K562 (cell line): Measurements from ENCODE around the gene CENPO.

Source experiments
- CEBPB ChIP-seq: fragments of 450-650 bp; IDR thresholded peaks from 2 replicates; pipeline ENCODE4 v1.6.1; 2016; ENCODE audit warnings: missing genetic modification characterization, missing compliant biosample characterization
- CXXC5 ChIP-seq: fragments of 250-450 bp; sonication (Bioruptor Pico); IDR thresholded peaks from 2 replicates; pipeline ENCODE4 v1.8.0; 2022; ENCODE audit warnings: inconsistent platforms, mild to moderate bottlenecking, moderate library complexity
- FOXA3 ChIP-seq, 2 experiments: fragments of 450-650 bp in 1 of 2; sonication (generic) in 1 of 2; formaldehyde crosslinking; IDR thresholded peaks in 1 of 2; conservative IDR thresholded peaks in 1 of 2; 2 replicates each; pipeline versions ENCODE4 v1.4.0 to v1.8.0; 2020 to 2022; ENCODE audit warnings: mild to moderate bottlenecking in 2 of 2, missing genetic modification reagents in 1 of 2
- GABPA ChIP-seq: fragments of 200-800 bp; sonication (Bioruptor generic); conservative IDR thresholded peaks from 2 replicates; pipeline ENCODE4 v1.6.1; 2016; ENCODE audit warnings: low read depth, missing genetic modification characterization, missing compliant biosample characterization
- GTF2F1 ChIP-seq: IDR thresholded peaks from 2 replicates; pipeline ENCODE4 v1.6.1; 2011; ENCODE audit warnings: low read depth, low read length, improper control_type of control experiment
- LEF1 ChIP-seq: fragments of 450-650 bp; IDR thresholded peaks from 2 replicates; pipeline ENCODE4 v1.6.1; 2016; ENCODE audit warnings: mild to moderate bottlenecking
- MCM2 ChIP-seq: fragments of 450-650 bp; IDR thresholded peaks from 2 replicates; pipeline ENCODE4 v1.6.1; 2017; ENCODE audit warnings: low read depth, mild to moderate bottlenecking
- NFATC3 ChIP-seq: fragments of 450-650 bp; IDR thresholded peaks from 2 replicates; pipeline ENCODE4 v1.6.1; 2017; ENCODE audit warnings: mild to moderate bottlenecking
- TAF1 ChIP-seq: IDR thresholded peaks from 2 replicates; pipeline ENCODE4 v1.6.1; 2011; ENCODE audit warnings: mild to moderate bottlenecking, low read length, moderate library complexity; ENCODE audit not compliant: insufficient read depth, control insufficient read depth, severe bottlenecking; ENCODE audit errors: extremely low read depth
- XRCC5 ChIP-seq: fragments of 200-400 bp; formaldehyde crosslinking; IDR thresholded peaks from 2 replicates; pipeline ENCODE4 v1.6.1; 2017; ENCODE audit warnings: low read depth, mild to moderate bottlenecking, low read length
- ZSCAN29 ChIP-seq: fragments of 450-650 bp; IDR thresholded peaks from 2 replicates; pipeline ENCODE4 v1.6.1; 2017
- TF ChIP-seq, protein P1 (sequence below), 2 experiments: fragments of 450-650 bp; formaldehyde crosslinking in 1 of 2; IDR thresholded peaks; 2 replicates each; pipeline versions ENCODE4 v1.4.0 to v1.6.1; 2014 to 2020; ENCODE audit warnings: mild to moderate bottlenecking in 2 of 2, borderline replicate concordance in 1 of 2, low read depth in 1 of 2
- TF ChIP-seq, protein P2 (sequence below): fragments of 450-650 bp; conservative IDR thresholded peaks from 2 replicates; pipeline ENCODE4 v1.6.1; 2016; ENCODE audit warnings: missing genetic modification characterization, low read depth, mild to moderate bottlenecking, missing compliant biosample characterization, moderate library complexity
- TF ChIP-seq, protein P3 (sequence below), 3 experiments: IDR thresholded peaks in 2 of 3; conservative IDR thresholded peaks in 1 of 3; 2 replicates each; pipeline ENCODE4 v1.5.1; 2011 to 2012; ENCODE audit warnings: low read length in 3 of 3, mild to moderate bottlenecking in 3 of 3, control low read depth in 2 of 3, improper control_type of control experiment in 1 of 3, inconsistent platforms in 1 of 3, low read depth in 1 of 3, mixed read lengths in 1 of 3, moderate library complexity in 1 of 3; ENCODE audit not compliant: insufficient read depth in 2 of 3

DNA sequence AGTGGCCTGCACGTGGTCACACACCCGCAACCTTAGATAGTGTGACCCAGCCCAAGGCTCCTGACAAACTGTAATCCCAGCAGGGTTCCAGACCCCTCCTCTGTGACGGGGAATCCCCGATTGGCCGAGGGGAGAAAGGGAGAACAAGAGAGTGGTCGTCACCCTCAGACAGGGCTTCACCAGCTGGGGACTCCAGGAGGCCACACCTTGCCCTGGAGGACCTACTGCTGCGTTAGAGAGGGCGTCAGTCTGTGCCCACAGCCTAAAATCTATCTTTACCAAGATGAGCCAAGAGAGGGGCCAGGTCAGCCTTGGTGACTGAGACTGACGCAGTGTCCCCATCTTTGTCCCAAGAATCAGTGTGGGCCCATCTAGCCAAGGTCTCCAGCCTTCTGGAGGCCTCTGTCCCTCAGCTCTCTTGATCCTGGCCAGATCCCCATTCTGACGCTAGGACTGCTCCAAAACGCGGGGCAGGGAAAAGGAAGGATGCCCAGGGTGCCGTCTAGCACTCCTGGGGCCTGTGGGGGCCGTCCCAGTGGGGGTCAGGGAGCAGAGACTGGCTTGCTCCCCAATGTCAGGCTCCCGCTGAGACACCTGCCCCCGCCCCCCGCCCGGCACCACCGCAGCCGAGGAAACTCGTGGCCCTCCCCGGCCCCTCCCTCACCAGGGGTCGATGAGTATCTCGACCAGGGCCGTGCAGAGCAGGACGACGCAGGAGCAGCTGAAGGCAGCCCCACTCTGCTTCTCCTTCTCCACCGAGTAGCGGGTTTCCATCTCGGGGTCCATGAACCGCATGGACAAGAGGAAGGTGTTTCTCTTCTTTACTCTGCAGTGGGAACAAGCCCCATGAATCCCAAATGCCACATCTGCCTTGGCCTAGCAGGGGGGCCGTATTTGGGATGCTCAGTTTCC lies 40.9 kb downstream of the CENPO start:
- TF ChIP-seq CXXC5 (CRISPR knock-in tag) (no peak), NFATC3 (no peak), MCM2 (no peak), ZSCAN29 (no peak), GTF2F1 (no peak), FOXA3 (CRISPR knock-in tag; conservative IDR thresholded peaks at IDR 0.05 in 1 of 2, IDR thresholded peaks at IDR 0.05 in 1 of 2) (no peak), GABPA (tag) (no peak), CEBPB (tag) (no peak), TAF1 (no peak), XRCC5 (no peak), LEF1 (no peak)
- TF ChIP-seq, protein P1, sequence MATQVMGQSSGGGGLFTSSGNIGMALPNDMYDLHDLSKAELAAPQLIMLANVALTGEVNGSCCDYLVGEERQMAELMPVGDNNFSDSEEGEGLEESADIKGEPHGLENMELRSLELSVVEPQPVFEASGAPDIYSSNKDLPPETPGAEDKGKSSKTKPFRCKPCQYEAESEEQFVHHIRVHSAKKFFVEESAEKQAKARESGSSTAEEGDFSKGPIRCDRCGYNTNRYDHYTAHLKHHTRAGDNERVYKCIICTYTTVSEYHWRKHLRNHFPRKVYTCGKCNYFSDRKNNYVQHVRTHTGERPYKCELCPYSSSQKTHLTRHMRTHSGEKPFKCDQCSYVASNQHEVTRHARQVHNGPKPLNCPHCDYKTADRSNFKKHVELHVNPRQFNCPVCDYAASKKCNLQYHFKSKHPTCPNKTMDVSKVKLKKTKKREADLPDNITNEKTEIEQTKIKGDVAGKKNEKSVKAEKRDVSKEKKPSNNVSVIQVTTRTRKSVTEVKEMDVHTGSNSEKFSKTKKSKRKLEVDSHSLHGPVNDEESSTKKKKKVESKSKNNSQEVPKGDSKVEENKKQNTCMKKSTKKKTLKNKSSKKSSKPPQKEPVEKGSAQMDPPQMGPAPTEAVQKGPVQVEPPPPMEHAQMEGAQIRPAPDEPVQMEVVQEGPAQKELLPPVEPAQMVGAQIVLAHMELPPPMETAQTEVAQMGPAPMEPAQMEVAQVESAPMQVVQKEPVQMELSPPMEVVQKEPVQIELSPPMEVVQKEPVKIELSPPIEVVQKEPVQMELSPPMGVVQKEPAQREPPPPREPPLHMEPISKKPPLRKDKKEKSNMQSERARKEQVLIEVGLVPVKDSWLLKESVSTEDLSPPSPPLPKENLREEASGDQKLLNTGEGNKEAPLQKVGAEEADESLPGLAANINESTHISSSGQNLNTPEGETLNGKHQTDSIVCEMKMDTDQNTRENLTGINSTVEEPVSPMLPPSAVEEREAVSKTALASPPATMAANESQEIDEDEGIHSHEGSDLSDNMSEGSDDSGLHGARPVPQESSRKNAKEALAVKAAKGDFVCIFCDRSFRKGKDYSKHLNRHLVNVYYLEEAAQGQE (IDR thresholded peaks at IDR 0.05; ENCODE audit: borderline replicate concordance), result no peak
- TF ChIP-seq, protein P1 (CRISPR knock-in tag; IDR thresholded peaks at IDR 0.05; ENCODE audit: low read depth), result no peak
- TF ChIP-seq, protein P2, sequence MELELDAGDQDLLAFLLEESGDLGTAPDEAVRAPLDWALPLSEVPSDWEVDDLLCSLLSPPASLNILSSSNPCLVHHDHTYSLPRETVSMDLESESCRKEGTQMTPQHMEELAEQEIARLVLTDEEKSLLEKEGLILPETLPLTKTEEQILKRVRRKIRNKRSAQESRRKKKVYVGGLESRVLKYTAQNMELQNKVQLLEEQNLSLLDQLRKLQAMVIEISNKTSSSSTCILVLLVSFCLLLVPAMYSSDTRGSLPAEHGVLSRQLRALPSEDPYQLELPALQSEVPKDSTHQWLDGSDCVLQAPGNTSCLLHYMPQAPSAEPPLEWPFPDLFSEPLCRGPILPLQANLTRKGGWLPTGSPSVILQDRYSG (tag), result no peak
- TF ChIP-seq, protein P3, sequence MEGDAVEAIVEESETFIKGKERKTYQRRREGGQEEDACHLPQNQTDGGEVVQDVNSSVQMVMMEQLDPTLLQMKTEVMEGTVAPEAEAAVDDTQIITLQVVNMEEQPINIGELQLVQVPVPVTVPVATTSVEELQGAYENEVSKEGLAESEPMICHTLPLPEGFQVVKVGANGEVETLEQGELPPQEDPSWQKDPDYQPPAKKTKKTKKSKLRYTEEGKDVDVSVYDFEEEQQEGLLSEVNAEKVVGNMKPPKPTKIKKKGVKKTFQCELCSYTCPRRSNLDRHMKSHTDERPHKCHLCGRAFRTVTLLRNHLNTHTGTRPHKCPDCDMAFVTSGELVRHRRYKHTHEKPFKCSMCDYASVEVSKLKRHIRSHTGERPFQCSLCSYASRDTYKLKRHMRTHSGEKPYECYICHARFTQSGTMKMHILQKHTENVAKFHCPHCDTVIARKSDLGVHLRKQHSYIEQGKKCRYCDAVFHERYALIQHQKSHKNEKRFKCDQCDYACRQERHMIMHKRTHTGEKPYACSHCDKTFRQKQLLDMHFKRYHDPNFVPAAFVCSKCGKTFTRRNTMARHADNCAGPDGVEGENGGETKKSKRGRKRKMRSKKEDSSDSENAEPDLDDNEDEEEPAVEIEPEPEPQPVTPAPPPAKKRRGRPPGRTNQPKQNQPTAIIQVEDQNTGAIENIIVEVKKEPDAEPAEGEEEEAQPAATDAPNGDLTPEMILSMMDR (IDR thresholded peaks at IDR 0.05 in 2 of 3, conservative IDR thresholded peaks at IDR 0.05 in 1 of 3; ENCODE audit: insufficient read depth in 2 of 3, low read depth in 1 of 3, low read length in 3 of 3), result no peak
